Stimulated activated CD8-positive, alpha-beta memory T cell treated with anti-CD3 and anti-CD28 coated beads, Interleukin-7, amount 100 ng/mL, for 48 hours (primary cell): Measurements from ENCODE around the gene HINT1.
A peak's percentile ranks its signal among the peaks of the same experiment; 100 is the strongest.
"Not testable (repeated sequence)": the region's sequence is repeated elsewhere in the genome, so short reads cannot be mapped to it uniquely, and the experiment has no call there.

Experiments used
- DNase-seq, 2 donors: peaks; one replicate each; pipeline ENCODE4 v3.0.0-alpha.2; 2020; ENCODE audit warnings: low read depth in 1 of 2; ENCODE audit errors: extremely low read depth in 1 of 2

HINT1 gene

DNA sequence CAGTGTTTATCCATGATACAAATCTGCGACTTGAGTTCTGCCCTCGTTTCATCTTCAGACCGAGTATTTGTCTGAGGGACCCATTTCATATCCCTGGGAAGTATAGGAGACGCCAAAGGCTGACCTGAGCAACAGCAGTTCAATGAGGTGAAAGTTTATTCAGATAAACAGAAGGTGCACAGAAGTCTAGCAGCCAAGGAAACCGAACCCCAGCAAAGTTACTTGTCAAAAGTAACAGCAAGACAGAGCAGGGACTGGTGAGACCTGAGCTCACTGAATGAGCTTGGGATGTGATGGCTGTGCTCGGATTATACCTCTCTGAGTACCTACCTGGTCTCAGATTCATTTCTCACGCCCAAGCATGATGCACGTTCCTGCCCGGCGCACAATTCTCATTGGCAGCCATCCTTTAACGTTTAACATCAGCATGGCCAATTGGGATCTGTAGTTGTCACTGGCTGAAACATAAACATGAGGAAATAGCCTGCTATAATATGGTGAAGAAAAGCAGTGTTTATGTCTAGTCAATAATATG is 6.3 kb upstream of the HINT1 start:
- peak in 1 of 2 donors; percentile 8 for DNase-seq

DNA sequence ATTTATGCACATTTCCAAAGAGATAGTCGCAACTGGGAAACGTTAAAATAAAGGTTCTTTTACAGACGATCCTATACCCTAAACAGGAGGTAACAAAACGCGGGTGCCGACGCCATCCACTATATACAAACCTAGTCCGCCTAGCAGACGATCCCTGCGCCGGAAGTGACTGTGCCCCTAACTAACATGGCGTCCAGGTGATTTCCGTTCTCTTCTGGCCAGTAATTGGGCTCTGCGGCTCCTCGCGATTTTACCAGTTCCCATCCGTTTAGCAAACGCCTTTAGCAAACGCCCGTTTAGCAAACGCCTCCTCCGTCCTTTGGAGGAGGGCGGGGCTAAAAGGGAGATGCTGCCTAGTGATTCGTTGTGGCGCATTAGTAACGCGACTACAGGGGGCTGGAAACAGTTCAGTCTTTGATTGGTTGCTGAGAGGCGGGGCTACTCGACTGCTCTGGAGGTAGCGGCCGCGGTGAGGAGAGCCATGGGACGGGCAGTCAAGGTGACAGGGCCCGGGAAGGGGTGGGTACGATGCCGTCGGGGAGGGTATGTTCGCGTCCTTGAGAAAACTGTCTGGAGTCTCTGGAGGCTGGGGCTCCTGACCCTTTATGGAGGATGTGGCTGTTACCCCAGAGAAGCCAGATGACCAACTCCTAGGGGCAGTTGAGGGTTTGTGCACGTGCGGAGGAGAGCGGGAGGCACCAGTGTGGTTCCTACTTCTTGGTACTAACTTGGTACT is 5.7 kb upstream of the HINT1 start, which contains the start of gene LYRM7:
TSS of gene LYRM7 (plus strand) at position 405 of the 736 bp plus-strand sequence. CDS start at position 482, 77 bp downstream.
- DNase-seq, result peak; percentile 87 to 96

DNA sequence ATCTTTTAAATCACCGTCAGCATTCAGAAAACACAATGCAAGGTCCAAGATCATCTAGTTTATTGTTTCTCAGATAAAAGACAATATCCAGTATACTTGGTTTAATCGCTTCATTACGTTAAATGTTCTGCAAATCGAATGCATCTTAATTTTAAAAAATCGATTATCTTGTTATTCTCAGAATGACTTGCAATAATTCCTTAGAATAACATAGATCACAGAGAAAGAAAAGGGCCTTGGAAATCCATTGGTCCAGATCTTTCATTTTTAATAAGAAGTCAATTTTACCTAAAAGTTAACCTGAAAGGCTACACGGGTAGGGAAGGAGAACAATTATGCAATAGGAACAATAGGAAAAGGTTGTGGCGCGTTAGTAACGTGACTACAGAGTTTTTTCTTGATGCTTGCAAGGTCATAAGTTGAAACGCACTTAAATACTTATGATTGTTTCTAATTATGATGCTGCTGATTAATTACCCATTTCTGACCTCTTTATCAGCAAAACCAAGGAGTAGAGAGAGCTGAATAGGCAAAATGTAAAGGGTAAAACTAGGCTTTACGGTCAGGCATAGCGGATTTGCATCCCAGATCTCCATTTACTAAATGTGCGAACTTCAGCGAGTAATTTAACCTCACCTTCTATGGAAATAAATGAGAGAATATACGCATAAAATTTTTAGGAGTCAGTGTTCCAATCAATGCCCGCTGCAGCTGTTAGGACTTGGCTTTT is 4.9 kb upstream of the HINT1 start:
- no peak for DNase-seq

DNA sequence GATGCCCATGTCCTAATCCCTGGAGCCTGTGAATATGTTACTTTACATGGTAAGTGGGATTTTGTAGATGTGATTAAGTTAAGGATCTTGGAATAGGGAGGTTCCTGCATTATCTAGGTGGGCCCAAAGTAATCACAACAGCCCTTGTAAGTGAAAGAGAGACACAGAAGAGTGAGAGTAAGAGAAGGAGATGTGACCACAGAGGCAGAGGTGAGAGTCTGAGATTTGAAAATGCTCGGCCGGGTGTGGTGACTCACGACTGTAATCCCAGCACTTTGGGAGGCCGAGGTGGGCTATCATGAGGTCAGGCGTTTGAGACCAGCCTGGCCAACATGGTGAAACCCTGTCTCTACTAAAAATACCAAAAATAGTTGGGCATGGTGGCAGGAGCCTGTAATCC is 2.6 kb upstream of the HINT1 start:
- DNase-seq, result no peak

GRCh38 chr5:131164191-131165118 is 601 bp downstream of the HINT1 start:
- DNase-seq, result peak; percentile 46 to 49

- no peak for DNase-seq
Measured at GRCh38 chr5:131163276-131164119, 1.6 kb downstream of the HINT1 start.

DNA sequence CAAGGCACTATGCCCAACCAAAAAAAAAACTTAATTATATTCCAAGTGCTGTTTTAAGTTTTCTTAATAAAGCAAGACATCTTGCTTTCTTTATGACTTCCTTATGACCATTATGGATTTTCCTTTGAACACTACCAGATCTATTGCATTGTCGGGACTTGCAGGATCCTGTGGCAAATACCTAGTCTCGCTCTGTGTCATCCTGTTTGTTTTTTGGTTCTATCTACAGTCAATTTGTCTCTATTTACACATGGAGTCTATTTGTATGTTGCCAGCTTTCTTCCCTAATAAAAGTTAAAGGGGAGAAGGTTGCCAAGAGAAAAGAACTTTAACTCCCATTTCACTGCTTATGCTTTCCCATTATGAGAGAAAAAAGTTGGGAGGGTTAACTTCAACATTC is 4.9 kb downstream of the HINT1 start:
- no peak for DNase-seq

GRCh38 chr5:131156957-131157356 is 8.1 kb downstream of the HINT1 start:
- DNase-seq, result no peak

DNA sequence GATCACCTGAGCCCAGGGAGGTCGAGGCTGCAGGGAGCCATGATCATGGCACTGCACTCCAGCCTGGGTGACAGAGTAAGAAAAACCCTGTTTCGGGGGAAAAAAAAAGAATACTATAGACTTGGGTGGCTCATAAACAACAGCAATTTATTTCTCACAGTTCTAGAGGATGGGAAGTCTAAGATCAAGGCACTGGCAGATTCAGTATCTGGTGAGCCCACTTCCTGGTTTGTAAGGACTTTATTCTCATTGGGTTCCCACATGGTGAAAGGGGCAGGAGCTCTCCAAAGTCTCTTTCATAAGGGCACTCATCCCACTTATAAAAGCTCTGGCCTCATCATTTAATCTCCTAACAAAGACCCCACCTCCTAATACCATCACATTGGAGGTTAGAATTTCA is 8.7 kb downstream of the HINT1 start:
- DNase-seq, result no peak

- DNase-seq, result no peak
Measured at GRCh38 chr5:131151216-131151615, 13.8 kb downstream of the HINT1 start.

DNA sequence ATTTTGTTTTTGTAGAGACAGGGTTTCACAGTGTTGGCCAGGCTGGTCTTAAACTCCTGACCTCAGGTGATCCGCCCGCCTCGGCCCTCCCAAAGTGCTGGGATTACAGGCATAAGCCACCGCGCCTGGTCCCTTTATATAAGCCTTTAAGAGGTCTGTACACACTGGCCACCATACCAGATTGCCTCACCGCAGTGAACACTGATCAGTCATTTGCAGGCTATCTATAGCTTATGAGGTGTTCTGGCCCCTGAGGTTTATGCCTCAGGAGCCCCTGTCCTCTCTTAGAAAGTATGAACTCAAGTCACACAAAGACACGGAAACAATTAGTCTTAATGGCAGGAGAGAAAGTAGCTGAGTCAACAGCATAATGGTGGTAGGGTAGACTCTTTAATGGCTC is 14.6 kb downstream of the HINT1 start:
- DNase-seq, result no peak

GRCh38 chr5:131148835-131149234 is 16.2 kb downstream of the HINT1 start:
- DNase-seq, result no peak

GRCh38 chr5:131147258-131147657 is 17.8 kb downstream of the HINT1 start:
- no peak for DNase-seq

DNA sequence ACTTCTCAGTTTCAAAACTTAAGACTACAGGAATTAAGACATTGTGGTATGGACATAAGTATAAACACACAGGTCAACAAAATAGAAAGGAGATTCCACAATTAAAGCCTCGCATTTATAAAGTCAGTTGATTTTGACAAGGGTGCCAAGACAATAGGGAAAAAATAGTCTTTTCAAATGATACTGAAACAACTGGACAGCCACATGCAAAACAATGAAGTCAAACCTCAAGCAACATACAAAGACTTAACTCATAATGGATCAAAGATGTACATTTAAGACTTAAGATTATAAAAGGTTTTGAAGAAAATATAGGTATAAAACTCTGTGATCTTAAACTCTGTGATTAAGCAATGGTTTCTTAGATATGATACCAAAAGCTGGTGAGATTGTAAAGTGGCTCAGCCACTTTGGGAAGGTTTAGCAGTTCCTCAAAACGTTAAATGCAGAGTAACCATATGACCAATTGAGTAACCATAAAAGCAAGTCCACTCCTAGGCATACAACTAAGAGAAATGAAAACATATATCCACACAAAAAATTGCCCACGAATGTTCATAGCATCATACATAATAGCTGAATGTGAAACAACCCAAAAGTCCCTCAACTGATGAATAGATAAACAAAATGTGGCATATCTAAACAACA is 22.0 kb downstream of the HINT1 start:
- DNase-seq, result no peak

DNA sequence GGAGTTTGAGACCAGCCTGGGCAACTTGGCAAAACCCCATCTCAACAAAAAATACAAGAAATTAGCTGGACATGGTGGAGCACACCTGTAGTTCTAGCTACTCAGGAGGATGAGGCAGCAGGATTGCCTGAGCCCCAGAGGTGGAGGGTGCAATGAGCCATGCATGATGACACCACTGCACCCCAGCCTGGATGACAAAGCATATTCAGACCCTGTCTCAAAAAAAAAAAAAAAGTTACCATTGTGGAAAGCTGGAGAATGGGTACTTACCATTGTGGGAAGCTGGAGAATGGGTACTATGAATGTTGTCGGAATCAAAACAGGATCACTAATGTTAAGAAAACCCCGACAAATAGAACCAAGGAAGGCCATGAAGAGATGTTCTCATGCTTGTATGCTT is 25.7 kb downstream of the HINT1 start:
- DNase-seq, result no peak

DNA sequence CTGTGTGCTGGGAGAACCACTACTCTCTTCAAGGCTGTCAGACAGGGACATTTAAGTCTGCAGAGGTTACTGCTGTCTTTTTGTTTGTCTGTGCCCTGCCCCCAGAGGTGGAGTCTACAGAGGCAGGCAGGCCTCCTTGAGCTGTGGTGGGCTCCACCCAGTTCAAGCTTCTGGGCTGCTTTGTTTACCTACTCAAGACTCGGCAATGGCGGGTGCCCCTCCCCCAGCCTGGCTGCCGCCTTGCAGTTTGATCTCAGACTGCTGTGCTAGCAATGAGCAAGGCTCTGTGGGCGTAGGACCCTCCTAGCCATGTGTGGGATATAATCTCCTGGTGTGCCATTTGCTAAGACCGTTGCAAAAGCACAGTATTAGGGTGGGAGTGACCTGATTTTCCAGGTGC is 26.6 kb downstream of the HINT1 start:
- DNase-seq, result not testable (repeated sequence)

GRCh38 chr5:131133091-131133490 is 32.0 kb downstream of the HINT1 start:
- DNase-seq, result not testable (repeated sequence)

DNA sequence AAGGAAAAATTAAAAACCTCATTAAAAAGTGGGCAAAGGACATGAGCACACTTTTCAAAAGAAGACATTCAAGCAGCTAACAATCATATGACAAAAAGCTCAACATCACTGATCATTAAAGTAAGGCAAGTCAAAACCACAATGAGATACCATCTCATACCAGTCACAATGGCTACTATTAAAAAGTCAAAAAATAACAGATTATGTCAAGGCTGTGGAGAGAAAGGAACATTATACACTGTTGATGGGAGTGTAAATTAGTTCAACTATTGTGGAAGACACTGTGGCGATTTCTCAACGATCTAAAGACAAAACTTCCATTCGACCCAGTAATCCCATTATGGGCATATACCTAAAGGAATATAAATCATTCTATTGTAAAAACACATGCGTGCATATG is 35.8 kb downstream of the HINT1 start:
- no peak for DNase-seq

- not testable (repeated sequence) for DNase-seq
Measured at GRCh38 chr5:131127244-131127643, 37.8 kb downstream of the HINT1 start.

DNA sequence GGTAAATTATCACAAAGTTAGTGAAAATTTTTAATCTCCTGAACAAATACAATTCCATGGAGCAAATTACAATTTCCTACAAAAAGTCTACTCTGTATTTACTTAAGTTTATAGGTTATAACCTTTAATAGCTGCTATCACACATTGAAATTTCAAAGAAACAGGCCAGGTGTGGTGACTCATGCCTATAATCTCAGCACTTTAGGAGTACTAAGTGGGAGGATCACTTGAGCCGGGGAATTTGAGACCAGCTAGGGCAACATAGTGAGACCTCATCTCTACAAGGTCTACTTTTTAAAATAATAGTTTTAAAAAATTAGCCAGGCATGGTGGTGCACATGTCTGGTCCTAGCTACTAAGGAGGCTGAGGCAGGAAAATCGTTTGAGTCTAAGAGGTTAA is 50.3 kb downstream of the HINT1 start:
- DNase-seq, result no peak
